Astrocyte (in vitro differentiated cells and primary cell): ENCODE results near the gene DPEP1. TPM values are rescaled to one million over a fixed set of nuclear protein-coding genes. Genes with fewer than 3 reads are reported as not detected.

Source experiments
- DNase-seq: peaks from one replicate; pipeline ENCODE4 v3.0.0-alpha.2; 2010; ENCODE audit warnings: low read depth
- FAIRE-seq: peaks from 2 replicates; lab custom pipeline; 2011; peaks lifted over from hg19 to GRCh38; lab: Jason Lieb, UNC
- H2AFZ ChIP-seq: 2 replicates; pipeline ENCODE4 v1.6.0; 2012; ENCODE audit warnings: low read depth, low read length, inconsistent platforms
- H3K27ac ChIP-seq: 2 replicates; pipeline ENCODE4 v1.5.1; 2011; ENCODE audit warnings: low read depth, low read length, inconsistent platforms
- H3K27me3 ChIP-seq: 2 replicates; pipeline ENCODE4 v1.6.0; 2011; ENCODE audit warnings: low read length, inconsistent platforms; ENCODE audit not compliant: insufficient read depth
- H3K36me3 ChIP-seq: 2 replicates; pipeline ENCODE4 v1.5.1; 2011; ENCODE audit warnings: low read length, inconsistent platforms; ENCODE audit not compliant: insufficient read depth
- H3K4me1 ChIP-seq: 2 replicates; pipeline ENCODE4 v1.5.1; 2011; ENCODE audit warnings: low read length, inconsistent platforms; ENCODE audit not compliant: insufficient read depth
- H3K4me2 ChIP-seq: 2 replicates; pipeline ENCODE4 v1.6.0; 2012; ENCODE audit warnings: low read length, inconsistent platforms
- H3K4me3 ChIP-seq: 2 replicates; pipeline ENCODE4 v1.5.1; 2011; ENCODE audit warnings: low read depth, mild to moderate bottlenecking, low read length, inconsistent platforms; ENCODE audit not compliant: insufficient read depth
- H3K79me2 ChIP-seq: 2 replicates; pipeline ENCODE4 v1.6.0; 2012; ENCODE audit warnings: mild to moderate bottlenecking, low read length, inconsistent platforms; ENCODE audit not compliant: insufficient read depth
- H3K9ac ChIP-seq: 2 replicates; pipeline ENCODE4 v1.6.0; 2012; ENCODE audit warnings: mild to moderate bottlenecking, low read length, inconsistent platforms
- H3K9me3 ChIP-seq: 2 replicates; pipeline ENCODE4 v1.5.1; 2012; ENCODE audit warnings: low read depth, mild to moderate bottlenecking, low read length, inconsistent platforms; ENCODE audit not compliant: insufficient read depth
- H4K20me1 ChIP-seq: 2 replicates; pipeline ENCODE4 v1.6.0; 2012; ENCODE audit warnings: low read length, inconsistent platforms; ENCODE audit not compliant: insufficient read depth
- H3K27ac Mint-ChIP-seq: one replicate; pipeline ENCODE4 v1.8.0; 2021; ENCODE audit warnings: mild to moderate bottlenecking, mixed read lengths; ENCODE audit not compliant: unreplicated experiment
- H3K27me3 Mint-ChIP-seq: one replicate; pipeline ENCODE4 v1.8.0; 2021; ENCODE audit warnings: low read depth, mixed read lengths; ENCODE audit not compliant: unreplicated experiment
- H3K36me3 Mint-ChIP-seq: one replicate; pipeline ENCODE4 v1.8.0; 2021; ENCODE audit warnings: low read depth, mixed read lengths; ENCODE audit not compliant: unreplicated experiment
- H3K4me1 Mint-ChIP-seq: one replicate; pipeline ENCODE4 v1.8.0; 2021; ENCODE audit warnings: low read depth, mixed read lengths; ENCODE audit not compliant: unreplicated experiment
- H3K4me3 Mint-ChIP-seq: one replicate; pipeline ENCODE4 v1.8.0; 2021; ENCODE audit warnings: mild to moderate bottlenecking, moderate library complexity, mixed read lengths; ENCODE audit not compliant: unreplicated experiment
- H3K9me3 Mint-ChIP-seq: one replicate; pipeline ENCODE4 v1.8.0; 2021; ENCODE audit warnings: mild to moderate bottlenecking, mixed read lengths; ENCODE audit not compliant: unreplicated experiment
- CTCF ChIP-seq: IDR thresholded peaks from 2 replicates; pipeline ENCODE4 v1.5.1; 2011; ENCODE audit warnings: low read depth, mild to moderate bottlenecking, inconsistent platforms, low read length, moderate library complexity; ENCODE audit not compliant: insufficient read depth
- EZH2 ChIP-seq: IDR thresholded peaks from 2 replicates; pipeline ENCODE4 v1.6.1; 2012; ENCODE audit warnings: mild to moderate bottlenecking, low read length, inconsistent platforms; ENCODE audit not compliant: insufficient read depth
- total RNA-seq: library from RNA; stranded (reverse); gene quantifications from 2 replicates; pipeline ENCODE4 v1.2.1, GENCODE V29; 2021

Gene DPEP1
- total RNA-seq, 1 donor from 2014 or later = 0.11 TPM

GRCh38 chr16:89565256-89565505 lies 48.3 kb upstream of the DPEP1 start:
- H3K4me1 Mint-ChIP-seq = peaks cover 36% of the 10 kb centered on the region
- no peak for FAIRE-seq
- H3K4me3 ChIP-seq = no peak overlapping the region

GRCh38 chr16:89565506-89566372 lies 47.7 kb upstream of the DPEP1 start:
- FAIRE-seq = no peak
- Histone ChIP-seq H3K9ac (peak overlapping the region; percentile 11), H3K4me2 (peak overlapping the region; percentile 97)

More at GRCh38 chr16:89565256-89565505, 48.3 kb upstream of the DPEP1 start:
- Mint-ChIP-seq H3K9me3 (peaks cover 1% of the 10 kb centered on the region), H3K27me3 (no peaks in the 10 kb centered on the region), H3K4me3 (peak overlapping the region; percentile 78), H3K36me3 (peaks cover 23% of the 10 kb centered on the region), H3K27ac (no peak overlapping the region)
- DNase-seq = no peak
- no peaks in the 10 kb centered on the region for H3K27me3 ChIP-seq
- H4K20me1 ChIP-seq = peaks cover 70% of the 10 kb centered on the region
- no peak overlapping the region for H2AFZ ChIP-seq
- H3K4me2 ChIP-seq = peak overlapping the region; percentile 97
- peak overlapping the region; percentile 11 for H3K9ac ChIP-seq
- peaks cover 37% of the 10 kb centered on the region for H3K79me2 ChIP-seq
- no peak for TF ChIP-seq EZH2
- TF ChIP-seq CTCF = no peak
- H3K27ac ChIP-seq = no peak overlapping the region
- H3K4me1 ChIP-seq = peaks cover 44% of the 10 kb centered on the region
- H3K36me3 ChIP-seq = peaks cover 29% of the 10 kb centered on the region
- H3K9me3 ChIP-seq = no peaks in the 10 kb centered on the region

More at GRCh38 chr16:89565506-89566372, 47.7 kb upstream of the DPEP1 start:
- Histone ChIP-seq H3K9me3 (no peaks in the 10 kb centered on the region), H3K4me3 (no peak overlapping the region), H3K79me2 (peaks cover 35% of the 10 kb centered on the region), H2AFZ (no peak overlapping the region), H3K27me3 (no peaks in the 10 kb centered on the region), H3K4me1 (peaks cover 44% of the 10 kb centered on the region), H3K27ac (no peak overlapping the region), H4K20me1 (peaks cover 68% of the 10 kb centered on the region), H3K36me3 (peaks cover 29% of the 10 kb centered on the region)
- TF ChIP-seq CTCF (peak; percentile 29), EZH2 (no peak)
- Mint-ChIP-seq H3K9me3 (peaks cover 1% of the 10 kb centered on the region), H3K36me3 (peaks cover 23% of the 10 kb centered on the region), H3K27ac (no peak overlapping the region), H3K4me1 (peaks cover 36% of the 10 kb centered on the region), H3K4me3 (peak overlapping the region; percentile 69), H3K27me3 (peaks cover 2% of the 10 kb centered on the region)
- peak; percentile 32 for DNase-seq
